Neural progenitor cell (in vitro differentiated cells): Measurements from ENCODE around the gene INPP5D. TPM values are rescaled to one million over a fixed set of nuclear protein-coding genes. Genes with fewer than 3 reads are reported as not detected.

Experiments used
- DNase-seq: peaks from one replicate; pipeline ENCODE4 v3.0.0-alpha.2; 2016; ENCODE audit warnings: low spot score
- H2AFZ ChIP-seq: fragments of 200-600 bp; sonication (generic); replicated peaks from 2 replicates; pipeline ENCODE4 v1.6.1; 2016; ENCODE audit warnings: antibody characterized with exemption
- H3F3A ChIP-seq: fragments of 200-600 bp; sonication (generic); 2 replicates; pipeline ENCODE4 v1.6.1; 2016; ENCODE audit warnings: antibody characterized with exemption, low read depth
- H3K27ac ChIP-seq: fragments of 200-600 bp; sonication (generic); 2 replicates; pipeline ENCODE4 v1.5.1; 2016; ENCODE audit warnings: mild to moderate bottlenecking
- H3K27me3 ChIP-seq: fragments of 200-600 bp; sonication (generic); 2 replicates; pipeline ENCODE4 v1.6.1; 2016; ENCODE audit warnings: mild to moderate bottlenecking, moderate library complexity
- H3K36me3 ChIP-seq: fragments of 200-600 bp; sonication (generic); 2 replicates; pipeline ENCODE4 v1.5.1; 2016
- H3K4me1 ChIP-seq: fragments of 200-600 bp; sonication (generic); 2 replicates; pipeline ENCODE4 v1.6.1; 2016; ENCODE audit warnings: mixed run types
- H3K4me2 ChIP-seq: fragments of 200-600 bp; sonication (generic); 2 replicates; pipeline ENCODE4 v1.6.1; 2016
- H3K4me3 ChIP-seq: fragments of 200-600 bp; sonication (generic); 2 replicates; pipeline ENCODE4 v1.5.1; 2016
- H3K79me2 ChIP-seq: fragments of 200-600 bp; sonication (generic); 2 replicates; pipeline ENCODE4 v1.6.1; 2016; ENCODE audit warnings: low read depth
- H3K9ac ChIP-seq: fragments of 200-600 bp; sonication (generic); 2 replicates; pipeline ENCODE4 v1.6.1; 2016
- H3K9me3 ChIP-seq: fragments of 200-600 bp; sonication (generic); 2 replicates; pipeline ENCODE4 v1.5.1; 2016; ENCODE audit warnings: low read depth
- H4K20me1 ChIP-seq: fragments of 200-600 bp; sonication (generic); 2 replicates; pipeline ENCODE4 v1.6.1; 2016; ENCODE audit warnings: low read depth
- H3K27ac Mint-ChIP-seq: 3 replicates; pipeline ENCODE4 v1.8.0; 2021; ENCODE audit warnings: mixed read lengths
- H3K27me3 Mint-ChIP-seq: 2 replicates; pipeline ENCODE4 v1.8.0; 2022; ENCODE audit warnings: low read depth, mild to moderate bottlenecking, inconsistent platforms, moderate library complexity, mixed read lengths; ENCODE audit not compliant: insufficient read depth
- H3K36me3 Mint-ChIP-seq: 3 replicates; pipeline ENCODE4 v1.8.0; 2021; ENCODE audit warnings: mixed read lengths
- H3K4me1 Mint-ChIP-seq: 3 replicates; pipeline ENCODE4 v1.8.0; 2021; ENCODE audit warnings: mixed read lengths
- H3K4me3 Mint-ChIP-seq: 3 replicates; pipeline ENCODE4 v1.8.0; 2021; ENCODE audit warnings: mild to moderate bottlenecking, moderate library complexity, mixed read lengths
- H3K9me3 Mint-ChIP-seq: 3 replicates; pipeline ENCODE4 v1.8.0; 2020; ENCODE audit warnings: mixed read lengths
- EZH2 ChIP-seq: fragments of 200-600 bp; sonication (generic); IDR thresholded peaks from 2 replicates; pipeline ENCODE4 v1.6.1; 2017; ENCODE audit warnings: antibody characterized with exemption, mild to moderate bottlenecking, moderate library complexity
- EZH2phosphoT487 ChIP-seq: fragments of 200-600 bp; sonication (generic); IDR thresholded peaks from 2 replicates; pipeline ENCODE4 v1.6.1; 2017; ENCODE audit warnings: antibody characterized with exemption
- total RNA-seq: library from RNA; depleted of rRNA; stranded (reverse); fragments of >200 nt; gene quantifications from 2 replicates; pipeline ENCODE4 v1.2.3, GENCODE V29; 2015; ENCODE audit warnings: low replicate concordance
- TF ChIP-seq, protein P1 (sequence below): fragments of 200-600 bp; sonication (generic); IDR thresholded peaks from 2 replicates; pipeline ENCODE4 v1.5.1; 2017; ENCODE audit warnings: antibody characterized with exemption, mild to moderate bottlenecking

Gene INPP5D
- total RNA-seq, 1 donor from 2014 or later = 4.2 TPM

GRCh38 chr2:233204286-233204936 lies 144.3 kb downstream of the INPP5D start:
- Histone ChIP-seq H3K27me3 (no peaks in the 10 kb centered on the region), H3K27ac (no peak overlapping the region), H3K4me1 (peaks cover 6% of the 10 kb centered on the region), H3K9me3 (no peaks in the 10 kb centered on the region), H3K4me2 (no peak overlapping the region), H4K20me1 (no peaks in the 10 kb centered on the region), H2AFZ (no peak overlapping the region), H3K79me2 (no peaks in the 10 kb centered on the region), H3F3A (peaks cover 2% of the 10 kb centered on the region), H3K4me3 (no peak overlapping the region), H3K36me3 (no peaks in the 10 kb centered on the region), H3K9ac (no peak overlapping the region)
- no peak for DNase-seq
- H3K4me1 Mint-ChIP-seq = peaks cover 13% of the 10 kb centered on the region
- peak overlapping the region; percentile 46 for H3K4me3 Mint-ChIP-seq
- TF ChIP-seq EZH2 (no peak), EZH2phosphoT487 (no peak)
- TF ChIP-seq, protein P1, sequence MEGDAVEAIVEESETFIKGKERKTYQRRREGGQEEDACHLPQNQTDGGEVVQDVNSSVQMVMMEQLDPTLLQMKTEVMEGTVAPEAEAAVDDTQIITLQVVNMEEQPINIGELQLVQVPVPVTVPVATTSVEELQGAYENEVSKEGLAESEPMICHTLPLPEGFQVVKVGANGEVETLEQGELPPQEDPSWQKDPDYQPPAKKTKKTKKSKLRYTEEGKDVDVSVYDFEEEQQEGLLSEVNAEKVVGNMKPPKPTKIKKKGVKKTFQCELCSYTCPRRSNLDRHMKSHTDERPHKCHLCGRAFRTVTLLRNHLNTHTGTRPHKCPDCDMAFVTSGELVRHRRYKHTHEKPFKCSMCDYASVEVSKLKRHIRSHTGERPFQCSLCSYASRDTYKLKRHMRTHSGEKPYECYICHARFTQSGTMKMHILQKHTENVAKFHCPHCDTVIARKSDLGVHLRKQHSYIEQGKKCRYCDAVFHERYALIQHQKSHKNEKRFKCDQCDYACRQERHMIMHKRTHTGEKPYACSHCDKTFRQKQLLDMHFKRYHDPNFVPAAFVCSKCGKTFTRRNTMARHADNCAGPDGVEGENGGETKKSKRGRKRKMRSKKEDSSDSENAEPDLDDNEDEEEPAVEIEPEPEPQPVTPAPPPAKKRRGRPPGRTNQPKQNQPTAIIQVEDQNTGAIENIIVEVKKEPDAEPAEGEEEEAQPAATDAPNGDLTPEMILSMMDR = no peak
- H3K27ac Mint-ChIP-seq = no peak overlapping the region
- H3K9me3 Mint-ChIP-seq = peaks cover 18% of the 10 kb centered on the region
- H3K27me3 Mint-ChIP-seq = peaks cover 16% of the 10 kb centered on the region
- no peaks in the 10 kb centered on the region for H3K36me3 Mint-ChIP-seq

DNA sequence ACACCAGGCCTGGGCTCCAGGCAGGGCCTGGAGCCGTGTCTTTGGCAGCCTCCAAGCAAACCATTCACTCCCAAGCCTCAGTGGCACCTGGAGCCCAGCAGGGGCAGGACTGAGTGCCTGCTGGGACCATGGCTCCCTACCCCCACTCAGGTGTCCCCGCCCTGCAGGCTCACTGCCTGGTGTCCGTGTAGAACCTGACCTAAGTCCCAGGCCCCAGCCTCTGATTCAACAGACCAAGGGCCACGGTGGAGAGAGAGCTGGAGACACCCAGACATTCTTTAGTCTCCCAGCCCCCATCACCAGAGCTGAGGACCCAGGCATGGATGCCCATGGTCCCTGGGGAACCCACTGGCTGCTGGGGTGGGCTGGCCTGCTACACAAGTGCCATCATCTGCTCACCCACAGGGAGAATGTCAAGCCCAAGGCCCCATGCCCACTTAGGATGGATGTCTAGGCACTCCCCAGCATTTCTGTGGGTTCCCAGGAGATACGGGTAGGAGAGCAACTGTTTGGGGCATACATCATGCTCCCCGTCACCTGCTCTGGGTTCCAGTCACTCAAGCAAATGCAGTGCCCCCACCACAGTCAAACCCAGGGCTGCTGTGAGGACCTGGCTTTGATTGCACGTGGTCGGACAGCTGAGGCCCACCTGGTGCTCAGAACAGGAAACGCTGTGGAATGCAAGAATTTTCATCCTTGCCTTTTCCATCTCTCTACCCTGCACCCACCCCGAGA lies 148.4 kb downstream of the INPP5D start:
- H3K4me1 Mint-ChIP-seq = peaks cover 26% of the 10 kb centered on the region
- no peaks in the 10 kb centered on the region for H3K36me3 Mint-ChIP-seq
- H3K4me1 ChIP-seq = peaks cover 11% of the 10 kb centered on the region
- H3K27me3 Mint-ChIP-seq = peaks cover 29% of the 10 kb centered on the region
- no peaks in the 10 kb centered on the region for H3K9me3 ChIP-seq
- H3K4me3 Mint-ChIP-seq = peak overlapping the region; percentile 63
- no peak overlapping the region for H3K4me2 ChIP-seq
- H2AFZ ChIP-seq = no peak overlapping the region
- peaks cover 7% of the 10 kb centered on the region for H3K9me3 Mint-ChIP-seq
- no peak overlapping the region for H3K27ac Mint-ChIP-seq
- H3K4me3 ChIP-seq = no peak overlapping the region
- no peaks in the 10 kb centered on the region for H4K20me1 ChIP-seq
- H3K79me2 ChIP-seq = no peaks in the 10 kb centered on the region
- TF ChIP-seq EZH2phosphoT487 = no peak
- TF ChIP-seq, protein P1 = no peak
- no peak for TF ChIP-seq EZH2
- H3K36me3 ChIP-seq = no peaks in the 10 kb centered on the region
- H3F3A ChIP-seq = peaks cover 10% of the 10 kb centered on the region
- no peak for DNase-seq
- no peaks in the 10 kb centered on the region for H3K27me3 ChIP-seq
- H3K27ac ChIP-seq = no peak overlapping the region
- no peak overlapping the region for H3K9ac ChIP-seq

DNA sequence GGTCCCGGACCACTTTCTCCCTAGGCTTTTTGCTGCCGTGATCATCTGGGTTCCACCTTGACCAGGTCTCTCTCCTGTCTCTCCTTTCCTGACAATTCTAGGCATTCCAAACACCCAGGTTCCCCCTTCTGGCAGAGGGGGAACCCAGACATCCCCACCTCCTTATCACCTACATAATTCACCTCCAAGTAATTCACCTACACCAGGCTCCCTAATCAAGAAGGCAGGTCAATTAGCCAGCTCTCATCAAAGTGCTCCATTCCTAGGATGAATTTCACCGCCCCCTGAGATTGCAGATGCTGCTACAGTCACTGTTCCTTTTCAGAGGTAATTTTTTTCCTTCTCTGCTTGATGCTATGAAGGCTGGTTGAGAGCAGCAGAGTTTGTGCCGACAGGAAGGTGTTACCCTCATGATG lies 149.0 kb downstream of the INPP5D start:
- Histone ChIP-seq H3K36me3 (no peaks in the 10 kb centered on the region), H3K79me2 (no peaks in the 10 kb centered on the region), H2AFZ (no peak overlapping the region), H3F3A (peaks cover 10% of the 10 kb centered on the region), H4K20me1 (no peaks in the 10 kb centered on the region), H3K9me3 (no peaks in the 10 kb centered on the region), H3K27ac (no peak overlapping the region), H3K4me2 (peak overlapping the region; percentile 67), H3K4me1 (peaks cover 11% of the 10 kb centered on the region), H3K27me3 (no peaks in the 10 kb centered on the region), H3K9ac (no peak overlapping the region), H3K4me3 (no peak overlapping the region)
- peak overlapping the region; percentile 24 for H3K27ac Mint-ChIP-seq
- H3K4me1 Mint-ChIP-seq = peaks cover 26% of the 10 kb centered on the region
- H3K9me3 Mint-ChIP-seq = peaks cover 2% of the 10 kb centered on the region
- H3K4me3 Mint-ChIP-seq = peak overlapping the region; percentile 63
- no peaks in the 10 kb centered on the region for H3K36me3 Mint-ChIP-seq
- TF ChIP-seq, protein P1 = no peak
- no peak for TF ChIP-seq EZH2
- no peak for DNase-seq
- H3K27me3 Mint-ChIP-seq = peaks cover 25% of the 10 kb centered on the region
